ENCODE results near the gene IRAK2.

The IRAK2 gene

DNA sequence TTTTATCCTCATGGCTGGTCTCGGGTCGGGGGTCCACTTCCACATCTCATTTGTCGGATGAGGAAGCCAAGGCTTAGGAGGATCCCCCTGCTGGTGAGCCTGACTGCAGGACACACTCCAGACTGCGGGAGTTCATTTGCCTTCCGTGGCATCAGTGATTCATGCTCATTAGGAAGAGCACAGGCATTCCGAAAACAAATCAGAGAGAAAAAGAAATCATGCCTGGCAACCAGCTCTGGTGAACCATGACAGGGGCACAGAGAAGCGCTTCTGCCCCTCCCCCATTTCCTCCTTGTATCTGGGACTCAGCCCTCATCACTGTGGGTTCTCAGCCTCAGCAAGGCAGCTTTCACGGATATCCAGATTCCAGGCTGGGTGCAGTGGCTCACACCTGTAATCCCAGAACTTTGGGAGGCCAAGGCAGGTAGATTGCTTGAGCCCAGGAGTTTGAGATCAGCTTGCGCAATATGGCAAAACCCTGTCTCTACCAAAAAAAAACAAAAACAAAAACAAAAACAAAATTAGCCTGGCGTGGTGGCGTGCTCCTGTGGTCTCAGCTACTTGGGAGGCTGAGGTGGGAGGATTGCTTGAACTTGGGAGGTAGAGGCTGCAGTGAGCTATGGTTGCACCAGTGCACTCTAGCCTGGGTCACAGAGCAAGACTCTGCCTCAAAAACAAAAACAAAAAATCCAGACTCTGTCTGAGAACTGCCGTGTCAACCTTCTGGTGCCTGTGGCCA is 28.4 kb downstream of the IRAK2 start:
- peak; percentile 58 for DNase-seq

DNA sequence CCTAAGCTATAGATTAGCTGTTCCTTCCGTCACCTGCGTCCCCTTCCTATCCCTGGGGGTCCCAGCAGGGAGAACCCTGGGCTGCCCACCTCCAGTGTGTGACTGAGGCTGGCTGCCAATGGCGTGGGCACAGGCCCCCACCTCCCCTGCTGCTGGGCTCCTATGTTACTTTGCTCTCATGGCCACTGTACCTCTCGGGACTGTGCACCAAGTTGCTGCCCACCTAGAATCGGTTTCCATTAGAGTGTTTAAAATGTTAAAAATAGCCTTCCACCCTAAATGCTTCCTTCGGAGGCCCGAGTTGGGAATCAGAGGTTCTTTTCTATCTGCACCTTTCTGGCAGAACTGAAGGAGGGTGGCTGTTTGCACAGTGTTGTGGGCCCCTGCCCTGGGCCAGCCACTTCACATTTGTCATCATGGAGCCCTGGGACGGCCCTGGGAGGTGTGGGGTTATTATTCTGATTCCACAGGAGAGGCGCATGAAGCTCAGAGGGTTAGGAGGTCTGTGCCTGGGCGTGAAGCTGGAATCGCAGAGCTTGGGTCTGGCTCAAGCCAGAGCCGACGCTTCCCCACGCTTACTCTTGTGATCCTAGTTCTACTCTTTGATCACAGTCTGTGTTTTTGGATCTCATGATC is 29.1 kb downstream of the IRAK2 start:
- no peak for DNase-seq

DNA sequence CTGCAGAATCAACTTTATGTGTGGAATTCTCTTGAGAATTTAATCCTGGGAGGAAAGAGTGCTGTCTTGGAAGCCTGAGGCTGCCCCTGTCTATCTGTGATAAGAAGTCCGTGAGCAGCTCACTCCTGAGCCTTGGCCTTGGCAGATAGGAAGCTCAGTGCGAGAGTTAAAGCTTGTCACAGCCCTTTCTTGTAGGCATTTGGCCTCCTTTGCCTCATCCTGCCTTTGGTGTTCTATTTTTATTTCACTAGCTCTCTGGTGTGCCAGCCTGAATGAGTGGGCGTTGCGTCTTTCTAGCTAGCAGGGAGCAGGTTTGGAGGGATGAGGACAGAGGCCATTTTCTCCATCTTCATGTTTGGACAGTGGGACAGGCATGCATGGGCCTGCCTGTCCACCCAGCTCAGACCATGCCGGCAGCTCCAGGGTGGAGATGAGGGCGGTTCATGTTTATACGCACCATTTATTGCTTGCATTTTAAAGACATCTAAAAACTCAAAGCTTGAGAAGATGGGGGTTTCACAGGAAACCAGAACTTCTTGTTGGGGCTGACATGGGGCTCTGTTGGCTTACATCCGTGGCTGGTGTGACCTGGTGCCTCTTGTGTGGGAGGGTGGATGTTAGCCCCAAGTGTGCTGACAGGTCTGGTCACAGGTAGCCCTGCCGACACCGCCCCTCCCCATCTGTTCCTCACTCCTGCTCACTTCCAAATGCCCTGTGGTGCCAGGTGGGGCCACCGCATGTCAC is 29.8 kb downstream of the IRAK2 start:
- DNase-seq, result peak; percentile 38

DNA sequence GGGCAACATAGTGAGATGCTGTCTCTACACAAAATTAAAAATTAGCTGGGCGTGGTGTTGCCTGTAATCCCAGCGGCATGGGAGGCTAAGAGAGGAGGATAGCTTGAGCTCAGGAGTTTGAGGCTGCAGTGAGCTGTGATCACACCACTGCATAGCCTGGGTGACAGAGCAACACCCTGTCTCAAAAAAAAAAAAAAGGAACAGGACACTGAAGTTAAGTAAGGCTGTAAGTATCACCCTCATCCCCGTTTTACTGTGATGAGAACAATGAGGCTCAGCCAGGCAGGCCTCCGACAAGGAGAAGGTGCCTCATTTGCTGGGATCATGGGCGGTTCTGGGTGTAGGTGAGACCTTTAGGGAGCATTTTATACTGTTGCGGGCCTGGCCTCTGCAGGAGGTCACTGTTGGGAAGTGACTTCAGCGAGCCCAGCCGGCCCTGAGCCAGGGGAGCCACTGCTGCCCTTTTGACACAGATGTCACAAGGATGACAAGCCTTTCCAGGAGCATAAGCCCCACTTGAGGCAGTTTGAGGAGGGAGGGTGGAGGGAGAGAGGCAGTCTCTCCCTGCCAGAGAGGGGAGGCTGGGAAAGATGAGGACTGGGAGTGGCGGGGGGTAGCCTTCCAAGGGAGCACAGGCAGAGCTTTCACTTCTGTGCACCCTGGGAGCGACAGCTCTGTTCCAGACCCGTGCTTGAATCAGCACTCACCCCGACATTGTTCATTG is 30.8 kb downstream of the IRAK2 start:
- DNase-seq, result no peak

DNA sequence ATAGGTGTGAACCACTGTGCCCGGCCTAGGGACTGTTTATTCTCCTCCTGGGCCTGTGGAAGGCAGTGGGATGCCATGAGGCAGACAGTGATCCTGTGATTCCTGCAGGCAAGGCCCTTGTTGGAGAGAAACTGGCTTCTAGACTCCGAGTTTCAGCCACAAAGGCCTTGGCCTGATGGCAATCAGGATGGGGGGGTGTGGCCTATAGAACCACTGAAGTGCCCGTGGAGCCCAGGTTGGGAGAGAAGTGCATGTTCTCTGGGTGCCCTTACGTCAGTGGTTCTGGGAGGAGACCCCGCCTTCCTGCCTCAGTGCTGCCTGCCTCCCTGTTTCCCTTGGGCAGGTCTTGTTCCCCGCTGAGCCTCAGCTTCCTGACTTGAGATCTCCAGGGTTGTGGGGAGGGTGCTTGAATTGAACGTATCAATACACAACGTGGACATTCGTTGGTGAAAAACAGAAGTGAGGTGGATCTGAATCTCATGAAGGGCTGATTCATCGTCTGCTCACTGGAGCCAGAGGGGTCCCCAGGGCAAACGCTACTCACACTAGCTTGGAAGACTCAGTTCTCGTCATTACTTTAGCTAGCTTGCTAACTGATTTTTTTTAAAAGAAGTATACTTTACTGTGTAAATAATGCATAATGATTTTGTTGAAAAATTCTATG is 31.8 kb downstream of the IRAK2 start:
- no peak for DNase-seq

DNA sequence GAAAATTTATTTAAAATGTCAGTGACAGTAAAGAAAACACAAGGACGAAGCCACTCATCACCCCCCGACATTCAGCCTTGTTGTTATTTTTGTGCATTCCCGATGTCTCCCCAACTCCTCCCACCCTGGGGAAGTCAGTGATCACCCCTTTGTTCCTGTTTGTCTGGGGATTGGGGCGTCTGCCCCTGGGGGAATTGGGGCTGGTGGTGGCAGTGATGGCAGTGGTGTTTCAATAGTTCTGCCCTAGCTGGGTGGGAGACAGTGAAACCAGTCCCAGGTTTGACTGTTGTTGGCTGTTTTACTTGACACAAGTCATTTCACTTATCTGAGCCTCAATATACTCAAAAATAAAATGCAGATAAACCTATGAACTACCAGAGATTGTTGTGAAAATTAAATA is 33.5 kb downstream of the IRAK2 start:
- DNase-seq, result no peak

DNA sequence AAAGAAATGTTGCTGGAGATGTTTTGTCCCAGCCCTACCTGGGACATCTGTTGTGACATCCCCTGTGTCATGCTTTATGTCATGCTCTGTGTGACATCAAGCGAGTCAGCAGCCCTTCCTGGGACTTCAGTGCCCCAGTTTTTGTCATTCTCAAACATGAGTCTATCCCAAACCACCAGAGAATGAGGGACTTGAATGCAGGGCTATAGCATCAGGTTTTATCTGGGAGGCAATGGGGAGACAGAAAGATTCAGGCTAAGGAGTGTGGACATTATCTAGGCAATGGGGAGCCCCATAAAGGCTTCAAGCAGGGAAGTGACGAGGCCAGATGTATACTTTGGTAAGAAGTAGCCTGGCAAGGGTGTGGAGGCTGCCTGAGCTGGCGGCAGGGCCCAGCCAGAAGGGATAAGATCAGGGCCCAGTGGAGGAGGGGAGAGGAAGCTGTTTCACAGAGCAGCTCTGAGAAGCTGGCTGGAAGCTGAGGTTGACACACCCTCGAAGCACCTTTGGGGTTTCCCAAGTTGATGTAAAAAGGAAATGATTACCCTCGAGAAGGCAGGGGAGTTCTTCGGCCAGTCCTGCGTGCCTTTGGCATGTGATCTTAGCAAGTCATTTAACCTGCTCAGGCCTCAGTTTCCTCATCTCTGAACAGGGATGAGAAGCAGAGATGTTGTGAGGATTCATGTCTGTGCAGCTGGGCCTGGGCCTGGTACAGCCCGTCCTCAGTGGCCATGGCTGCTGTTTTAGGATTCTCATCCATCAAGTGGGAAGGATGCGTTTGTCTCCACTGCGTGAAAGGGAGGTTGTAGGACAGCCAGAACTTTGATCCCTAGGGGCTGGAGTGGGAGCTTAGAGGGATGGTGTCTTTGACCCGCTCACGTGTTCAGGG is 34.3 kb downstream of the IRAK2 start:
- DNase-seq, result peak; percentile 57

DNA sequence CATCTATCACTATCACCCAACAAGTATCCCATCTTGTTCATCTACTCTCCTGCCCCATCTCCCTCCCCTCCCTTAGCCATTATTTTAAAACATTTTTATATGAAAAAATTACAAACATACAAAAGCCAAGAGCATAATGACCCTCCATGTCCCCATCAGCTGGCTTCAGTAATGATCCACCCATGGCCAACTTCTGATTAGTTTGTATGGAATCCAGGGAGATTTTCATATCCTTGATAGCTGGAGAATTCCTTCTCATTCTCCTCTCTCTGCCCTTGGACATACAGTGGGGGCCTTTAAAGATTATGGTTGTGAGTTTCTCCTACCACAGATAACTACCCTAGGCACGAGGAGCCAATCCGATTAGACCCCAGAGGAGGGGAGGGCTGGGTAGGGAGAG is 40.2 kb downstream of the IRAK2 start:
- no peak for DNase-seq

DNA sequence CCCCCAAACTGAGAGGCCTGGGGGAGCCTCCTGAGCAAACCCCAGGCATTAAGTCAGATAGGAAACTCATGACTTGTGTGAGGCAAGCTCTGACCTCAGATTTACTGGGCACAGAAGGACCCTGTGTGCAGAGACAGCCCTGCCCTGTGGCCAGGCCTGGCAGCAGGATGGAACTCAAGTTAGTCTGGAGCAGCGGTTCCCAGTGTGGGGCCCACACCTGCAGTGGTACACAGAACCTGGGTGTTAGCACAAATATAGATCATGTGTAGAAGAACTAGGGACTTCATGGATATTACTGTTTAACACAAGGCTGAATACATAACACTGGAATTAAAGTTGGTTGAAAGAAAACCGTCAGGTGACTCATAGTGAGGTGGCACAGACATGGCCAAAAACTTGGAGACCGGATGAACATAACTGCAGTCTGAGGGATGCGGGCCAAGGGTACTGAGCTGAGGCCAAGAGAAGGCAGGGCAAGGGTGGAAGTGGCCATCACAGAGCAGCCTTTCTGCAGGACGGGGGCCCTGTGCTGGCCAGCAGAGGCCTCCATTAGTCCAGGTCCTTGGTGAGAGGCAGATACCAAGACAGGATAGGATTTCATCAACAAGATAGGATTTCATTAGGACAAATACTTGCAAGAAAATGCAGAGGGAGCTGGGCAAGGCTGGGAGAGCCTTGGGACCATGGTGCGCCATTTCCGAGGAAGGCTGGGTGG is 40.9 kb downstream of the IRAK2 start:
- DNase-seq, result no peak

DNA sequence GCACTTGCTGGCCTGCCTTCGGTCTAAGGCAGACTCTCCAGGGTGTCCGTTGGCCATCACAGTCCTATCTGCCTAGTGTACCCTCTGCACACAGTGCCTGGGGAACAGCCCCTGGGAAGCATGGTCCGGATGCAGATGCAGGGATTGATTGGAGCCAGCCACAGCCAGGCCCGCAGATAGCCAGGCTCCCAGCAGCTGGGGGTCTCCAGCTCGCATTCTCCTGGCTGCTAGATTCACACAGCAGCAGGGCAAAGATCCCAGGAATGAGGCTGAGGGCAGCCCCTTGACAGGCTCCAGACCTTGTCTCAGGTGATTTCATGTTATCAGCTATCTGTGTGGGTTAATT is 41.4 kb downstream of the IRAK2 start:
- no peak for DNase-seq

DNA sequence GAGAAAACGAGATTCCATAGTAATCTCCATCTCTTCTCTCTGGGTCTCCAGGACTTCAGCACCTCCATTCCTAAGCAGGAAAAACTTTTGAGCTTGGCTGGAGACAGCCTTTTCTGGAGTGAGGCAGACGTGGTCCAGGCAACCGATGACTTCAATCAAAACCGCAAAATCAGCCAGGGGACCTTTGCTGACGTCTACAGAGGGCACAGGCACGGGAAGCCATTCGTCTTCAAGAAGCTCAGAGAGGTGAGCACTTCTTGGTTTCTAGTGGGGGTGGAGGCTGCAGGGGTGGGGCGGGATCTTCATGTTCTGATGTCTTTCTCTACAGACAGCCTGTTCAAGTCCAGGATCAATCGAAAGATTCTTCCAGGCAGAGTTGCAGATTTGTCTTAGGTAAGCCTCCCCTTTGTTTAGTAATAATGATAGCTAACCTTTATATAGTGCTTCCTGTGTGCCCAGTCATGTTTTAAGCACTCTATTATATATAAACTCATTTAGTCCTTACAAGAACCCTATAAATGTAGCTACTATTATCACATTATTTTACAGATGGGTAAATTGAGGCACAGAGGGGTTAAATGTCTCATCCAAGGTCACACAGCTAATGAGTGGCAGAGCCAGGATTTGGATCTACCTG is 48.6 kb downstream of the IRAK2 start:
- no peak for DNase-seq

DNA sequence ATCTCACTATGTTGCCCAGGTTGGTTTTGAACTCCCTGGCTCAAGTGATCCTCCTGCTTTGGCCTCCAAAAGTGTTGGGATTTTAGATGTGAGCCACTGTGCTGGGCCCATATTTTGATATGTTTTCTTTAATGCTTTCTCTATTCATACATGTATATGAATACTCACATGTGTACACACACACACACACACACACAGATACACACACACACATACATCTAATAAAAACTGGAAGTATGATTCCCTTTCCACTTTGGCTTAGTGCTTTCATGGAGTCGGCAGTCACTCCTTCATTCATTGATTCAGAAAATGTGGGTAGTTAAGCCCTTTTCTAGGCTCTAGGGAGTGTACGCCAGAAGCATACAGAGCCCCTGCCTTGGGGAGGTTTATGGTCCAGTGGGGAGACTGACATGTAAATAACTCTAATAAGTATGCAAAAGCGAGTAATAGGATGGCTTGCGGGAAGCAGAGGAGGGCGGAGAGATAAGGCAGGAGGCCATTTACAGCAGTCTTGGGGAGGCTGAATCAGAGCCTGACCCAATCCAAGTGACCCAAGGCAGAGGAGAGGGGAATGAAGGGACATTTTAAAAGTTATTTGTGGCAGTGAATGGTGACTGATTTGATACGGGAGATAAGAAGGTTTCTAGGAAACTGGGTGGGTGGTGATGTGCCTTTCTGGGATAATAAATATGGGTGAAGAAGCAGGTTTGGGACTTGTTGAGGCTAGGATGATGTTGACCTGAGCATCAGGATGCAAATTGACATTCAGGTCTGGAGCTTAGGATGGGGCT is 51.1 kb downstream of the IRAK2 start:
- DNase-seq, result no peak

DNA sequence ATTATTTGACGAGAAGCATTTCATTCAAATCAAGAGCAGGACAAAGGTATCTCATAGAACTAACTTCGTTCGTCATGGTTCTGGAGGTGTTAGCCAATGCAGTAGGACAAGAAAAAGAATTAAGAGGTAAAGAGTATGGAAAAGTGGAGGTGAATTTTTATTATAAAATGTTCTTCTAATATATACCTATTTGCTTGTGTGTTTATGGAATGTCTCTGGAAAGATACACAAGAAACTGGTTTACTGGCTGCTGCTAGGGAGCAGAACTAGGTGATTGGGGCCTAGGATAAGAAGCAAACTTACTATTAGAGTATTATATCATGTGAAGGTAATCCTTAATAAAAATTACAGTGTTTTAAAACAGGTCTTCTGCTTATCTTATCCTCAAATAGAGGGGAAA is 52.6 kb downstream of the IRAK2 start:
- no peak for DNase-seq

DNA sequence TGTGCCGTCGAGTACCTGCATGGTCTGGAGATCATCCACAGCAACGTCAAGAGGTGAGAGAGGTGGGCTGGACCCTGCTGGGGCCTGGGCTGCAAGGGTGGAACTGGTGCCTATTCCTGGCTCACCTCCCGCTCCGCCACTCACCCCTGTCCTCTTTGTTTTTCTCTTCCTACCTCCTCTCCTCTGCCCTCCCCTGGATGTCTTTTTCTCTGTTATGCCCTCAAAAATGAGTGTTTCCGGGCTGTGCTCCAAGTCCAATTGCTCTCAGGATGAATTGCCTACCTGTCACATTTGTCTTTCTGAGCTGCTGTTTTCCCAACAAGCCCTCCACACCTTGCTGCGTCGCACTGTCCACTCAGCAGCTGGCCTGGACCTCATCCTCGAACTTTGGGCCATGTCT is 55.0 kb downstream of the IRAK2 start:
- no peak for DNase-seq

DNA sequence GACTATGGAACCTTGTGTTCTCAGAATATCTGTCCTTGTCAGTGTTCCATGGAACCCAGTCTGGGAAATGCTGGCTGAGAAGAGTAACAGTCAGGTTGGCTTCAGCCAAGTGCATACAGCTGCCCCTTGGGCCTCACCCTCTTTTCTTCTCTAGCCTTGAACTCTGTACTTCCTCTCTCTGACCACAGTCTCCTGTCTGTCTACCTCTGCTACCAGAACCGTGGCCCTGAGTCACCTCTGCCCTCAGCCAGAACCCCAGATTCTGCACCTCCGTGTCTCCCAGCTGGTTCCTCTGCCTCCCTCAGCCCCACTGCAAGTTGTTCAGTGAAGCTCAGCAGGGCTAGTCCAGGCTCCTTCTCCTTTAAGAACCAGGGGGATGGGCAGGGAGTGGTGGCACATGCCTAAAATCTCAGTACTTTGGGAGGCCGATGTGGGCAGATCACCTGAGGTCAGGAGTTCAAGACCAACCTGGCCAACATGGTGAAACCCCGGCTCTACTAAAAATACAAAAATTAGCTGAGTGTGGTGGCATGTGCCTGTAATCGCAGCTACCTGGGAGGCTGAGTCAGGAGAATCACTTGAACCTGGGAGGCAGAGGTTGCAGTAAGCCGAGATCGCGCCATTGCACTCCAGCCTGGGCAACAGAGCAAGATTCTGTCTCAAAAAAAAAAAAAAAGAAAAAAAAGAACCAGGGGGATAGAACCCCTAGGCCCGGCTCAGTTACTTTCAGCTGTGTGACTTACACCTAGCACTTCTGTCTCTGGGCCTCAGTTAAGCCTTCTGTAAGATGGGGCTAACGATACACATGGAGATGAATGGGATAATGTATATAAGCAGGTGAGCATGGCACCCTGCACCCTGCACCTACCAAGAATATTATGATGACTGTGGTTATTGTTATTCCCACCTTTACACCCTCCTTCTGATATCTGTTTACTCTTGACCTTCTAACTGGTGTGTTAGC is 59.2 kb downstream of the IRAK2 start:
- DNase-seq, result no peak

DNA sequence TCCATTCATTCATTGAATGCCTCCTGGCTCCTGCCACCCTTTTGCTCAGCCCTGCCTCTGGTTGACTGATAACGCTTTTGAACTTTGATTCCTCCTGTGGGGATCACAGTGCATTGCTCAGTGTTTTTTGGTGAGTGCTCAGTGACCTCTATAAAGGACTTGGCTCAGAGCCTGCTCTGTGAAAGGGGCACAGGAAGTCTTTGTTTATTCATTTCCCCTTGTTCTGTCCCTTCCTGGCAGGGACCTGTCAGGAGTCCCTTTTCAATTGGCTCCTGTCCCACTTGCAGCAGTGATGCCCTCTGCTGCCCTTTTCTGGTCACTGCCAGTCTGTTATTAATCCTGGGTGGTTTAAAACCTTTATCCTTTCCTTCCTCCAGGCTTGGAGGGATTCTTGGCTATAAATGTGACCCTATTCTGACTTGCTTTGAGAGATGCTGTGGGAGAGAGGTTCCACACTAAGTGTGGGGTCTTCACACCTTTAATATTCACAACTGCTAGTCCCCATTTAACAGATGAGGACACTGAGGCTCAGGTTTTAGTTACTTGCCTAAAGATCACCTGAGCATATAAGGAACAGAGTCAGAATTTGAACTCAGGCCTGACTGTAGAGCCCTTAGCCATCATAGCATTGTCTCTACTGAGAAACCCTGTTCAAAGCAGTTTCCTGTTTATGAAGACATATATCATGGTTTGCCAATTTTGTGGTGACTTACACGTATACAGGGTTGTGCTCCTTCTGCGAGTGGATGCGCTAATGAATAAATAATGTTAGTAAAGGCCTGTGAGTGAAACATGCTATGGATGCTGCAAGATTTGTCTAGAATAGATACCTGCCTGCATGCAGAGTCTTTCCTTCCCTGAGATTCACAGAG is 60.3 kb downstream of the IRAK2 start:
- DNase-seq, result peak; percentile 65

DNA sequence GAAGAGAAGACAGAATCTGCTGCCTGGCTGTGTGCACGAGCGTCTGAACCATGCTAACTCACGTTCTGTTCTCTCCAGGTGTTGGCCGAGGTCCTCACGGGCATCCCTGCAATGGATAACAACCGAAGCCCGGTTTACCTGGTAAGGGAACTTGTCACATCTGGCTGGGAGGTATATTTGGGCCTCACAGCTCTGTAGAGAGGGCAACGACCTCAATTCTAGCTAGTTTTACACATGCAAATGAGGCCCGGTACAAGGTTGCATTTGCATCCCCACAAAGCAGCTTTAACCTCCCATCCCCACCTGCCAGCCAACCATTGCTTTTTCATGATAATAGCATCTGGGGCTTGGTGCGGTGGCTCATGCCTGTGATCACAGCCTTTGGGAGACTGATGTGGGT is 61.6 kb downstream of the IRAK2 start:
- DNase-seq, result no peak

Data from activated naive CD4-positive, alpha-beta T cell treated with anti-CD3 and anti-CD28 coated beads, Interleukin-2, amount 50 U/mL, for 16 hours (primary cell).